ENCODE results near the gene ARID1A.

GRCh38 chr1:26710811-26711210 lies 15.0 kb downstream of the ARID1A start:
- TF ChIP-seq, protein P1, sequence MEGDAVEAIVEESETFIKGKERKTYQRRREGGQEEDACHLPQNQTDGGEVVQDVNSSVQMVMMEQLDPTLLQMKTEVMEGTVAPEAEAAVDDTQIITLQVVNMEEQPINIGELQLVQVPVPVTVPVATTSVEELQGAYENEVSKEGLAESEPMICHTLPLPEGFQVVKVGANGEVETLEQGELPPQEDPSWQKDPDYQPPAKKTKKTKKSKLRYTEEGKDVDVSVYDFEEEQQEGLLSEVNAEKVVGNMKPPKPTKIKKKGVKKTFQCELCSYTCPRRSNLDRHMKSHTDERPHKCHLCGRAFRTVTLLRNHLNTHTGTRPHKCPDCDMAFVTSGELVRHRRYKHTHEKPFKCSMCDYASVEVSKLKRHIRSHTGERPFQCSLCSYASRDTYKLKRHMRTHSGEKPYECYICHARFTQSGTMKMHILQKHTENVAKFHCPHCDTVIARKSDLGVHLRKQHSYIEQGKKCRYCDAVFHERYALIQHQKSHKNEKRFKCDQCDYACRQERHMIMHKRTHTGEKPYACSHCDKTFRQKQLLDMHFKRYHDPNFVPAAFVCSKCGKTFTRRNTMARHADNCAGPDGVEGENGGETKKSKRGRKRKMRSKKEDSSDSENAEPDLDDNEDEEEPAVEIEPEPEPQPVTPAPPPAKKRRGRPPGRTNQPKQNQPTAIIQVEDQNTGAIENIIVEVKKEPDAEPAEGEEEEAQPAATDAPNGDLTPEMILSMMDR (conservative IDR thresholded peaks at IDR 0.05), result no peak
- no peak for TF ChIP-seq EZH2 (IDR thresholded peaks at IDR 0.05; ENCODE audit: low read depth)

All from PC-9 (cell line).